Adipocyte (in vitro differentiated cells): ENCODE results near the gene PEAK1.
"Not testable (repeated sequence)": the region's sequence is repeated elsewhere in the genome, so short reads cannot be mapped to it uniquely, and the experiment has no call there.

Experiments
- DNase-seq: peaks from one replicate; pipeline ENCODE4 v3.0.0-alpha.2; 2015; ENCODE audit warnings: low read depth
- H3K27me3 ChIP-seq: replicated peaks from 2 replicates; pipeline ENCODE4 v1.7.0; 2013; ENCODE audit warnings: mild to moderate bottlenecking, low read length, moderate library complexity; ENCODE audit not compliant: control insufficient read depth, insufficient read depth
- H3K36me3 ChIP-seq: 2 replicates; pipeline ENCODE4 v1.7.0; 2013; ENCODE audit warnings: low read length, mild to moderate bottlenecking, moderate library complexity; ENCODE audit not compliant: control insufficient read depth, insufficient read depth, severe bottlenecking
- H3K4me1 ChIP-seq: 2 replicates; pipeline ENCODE4 v1.7.0; 2013; ENCODE audit warnings: mild to moderate bottlenecking, low read length, moderate library complexity; ENCODE audit not compliant: control insufficient read depth, insufficient read depth
- H3K4me3 ChIP-seq: 2 replicates; pipeline ENCODE4 v1.7.0; 2013; ENCODE audit warnings: mild to moderate bottlenecking, low read length, moderate library complexity
- H3K9ac ChIP-seq: 2 replicates; pipeline ENCODE4 v1.7.0; 2013; ENCODE audit warnings: mild to moderate bottlenecking, low read length, moderate library complexity
- H3K9me3 ChIP-seq: 2 replicates; pipeline ENCODE4 v1.7.0; 2013; ENCODE audit warnings: mild to moderate bottlenecking, low read length, moderate library complexity; ENCODE audit not compliant: control insufficient read depth

PEAK1 gene

GRCh38 chr15:77411619-77411976 is 8.3 kb downstream of the PEAK1 start:
- H3K9me3 ChIP-seq = no peaks in the 10 kb centered on the region
- no peak for DNase-seq
- no peaks in the 10 kb centered on the region for H3K27me3 ChIP-seq

GRCh38 chr15:77410701-77411618 is 8.9 kb downstream of the PEAK1 start:
- Histone ChIP-seq H3K4me1 (peaks cover 23% of the 10 kb centered on the region), H3K9ac (no peak overlapping the region), H3K27me3 (no peaks in the 10 kb centered on the region), H3K4me3 (no peak overlapping the region), H3K9me3 (no peaks in the 10 kb centered on the region), H3K36me3 (no peaks in the 10 kb centered on the region)
- no peak for DNase-seq

More at GRCh38 chr15:77411619-77411976, 8.3 kb downstream of the PEAK1 start:
- no peak overlapping the region for H3K4me3 ChIP-seq
- H3K36me3 ChIP-seq = no peaks in the 10 kb centered on the region
- peaks cover 28% of the 10 kb centered on the region for H3K4me1 ChIP-seq
- H3K9ac ChIP-seq = no peak overlapping the region

- not testable (repeated sequence) for H3K9ac ChIP-seq, DNase-seq, H3K36me3 ChIP-seq, H3K9me3 ChIP-seq, H3K27me3 ChIP-seq, H3K4me3 ChIP-seq
- peaks cover 14% of the 10 kb centered on the region for H3K4me1 ChIP-seq
These were observed 9.8 kb downstream of the PEAK1 start for GRCh38 chr15:77410157-77410500.

GRCh38 chr15:77409259-77410156 is 10.4 kb downstream of the PEAK1 start:
- no peak for DNase-seq
- peaks cover 13% of the 10 kb centered on the region for H3K4me1 ChIP-seq
- no peak overlapping the region for H3K4me3 ChIP-seq
- no peaks in the 10 kb centered on the region for H3K36me3 ChIP-seq
- H3K27me3 ChIP-seq = no peaks in the 10 kb centered on the region
- H3K9me3 ChIP-seq = no peaks in the 10 kb centered on the region
- no peak overlapping the region for H3K9ac ChIP-seq

GRCh38 chr15:77406846-77407245 is 13.1 kb downstream of the PEAK1 start:
- Histone ChIP-seq H3K4me1 (peaks cover 22% of the 10 kb centered on the region), H3K9ac (no peak overlapping the region), H3K9me3 (no peaks in the 10 kb centered on the region), H3K27me3 (no peaks in the 10 kb centered on the region), H3K36me3 (no peaks in the 10 kb centered on the region), H3K4me3 (no peak overlapping the region)
- no peak for DNase-seq

GRCh38 chr15:77406173-77406759 is 13.6 kb downstream of the PEAK1 start:
- H3K4me3 ChIP-seq, H3K27me3 ChIP-seq, H3K36me3 ChIP-seq, H3K9ac ChIP-seq, DNase-seq, H3K9me3 ChIP-seq: not testable (repeated sequence)
- peaks cover 28% of the 10 kb centered on the region for H3K4me1 ChIP-seq

GRCh38 chr15:77402740-77403379 is 17.0 kb downstream of the PEAK1 start:
- H3K36me3 ChIP-seq = no peaks in the 10 kb centered on the region
- H3K9ac ChIP-seq = peak overlapping the region; percentile 32
- no peaks in the 10 kb centered on the region for H3K27me3 ChIP-seq
- peaks cover 16% of the 10 kb centered on the region for H3K9me3 ChIP-seq
- H3K4me1 ChIP-seq = peaks cover 21% of the 10 kb centered on the region
- peak; percentile 86 for DNase-seq
- peak overlapping the region; percentile 25 for H3K4me3 ChIP-seq

- Histone ChIP-seq H3K27me3 (no peaks in the 10 kb centered on the region), H3K4me1 (peaks cover 21% of the 10 kb centered on the region), H3K9ac (no peak overlapping the region), H3K4me3 (no peak overlapping the region), H3K9me3 (peaks cover 18% of the 10 kb centered on the region), H3K36me3 (no peaks in the 10 kb centered on the region)
- no peak for DNase-seq
These were observed 19.6 kb downstream of the PEAK1 start for GRCh38 chr15:77400258-77400657.

- Histone ChIP-seq H3K4me3 (no peak overlapping the region), H3K4me1 (peaks cover 21% of the 10 kb centered on the region), H3K36me3 (no peaks in the 10 kb centered on the region), H3K27me3 (no peaks in the 10 kb centered on the region), H3K9me3 (peaks cover 22% of the 10 kb centered on the region), H3K9ac (no peak overlapping the region)
- no peak for DNase-seq
These were observed 21.0 kb downstream of the PEAK1 start for GRCh38 chr15:77398927-77399326.

- peaks cover 4% of the 10 kb centered on the region for H3K4me1 ChIP-seq
- peaks cover 22% of the 10 kb centered on the region for H3K9me3 ChIP-seq
- no peak overlapping the region for H3K4me3 ChIP-seq
- H3K27me3 ChIP-seq = no peaks in the 10 kb centered on the region
- H3K36me3 ChIP-seq = no peaks in the 10 kb centered on the region
- no peak overlapping the region for H3K9ac ChIP-seq
- no peak for DNase-seq
These were observed 23.2 kb downstream of the PEAK1 start for GRCh38 chr15:77396692-77397091.
